Activated CD4-positive, CD25-positive, alpha-beta regulatory T cell treated with anti-CD3 and anti-CD28 coated beads, Interleukin-2, amount 50 U/mL, for 72 hours (primary cell): Measurements from ENCODE around the gene FBXO4.
"Not testable (repeated sequence)": the region's sequence is repeated elsewhere in the genome, so short reads cannot be mapped to it uniquely, and the experiment has no call there.

ENCODE experiments used
- DNase-seq: peaks from one replicate; pipeline ENCODE4 v3.0.0; 2021

Gene FBXO4

DNA sequence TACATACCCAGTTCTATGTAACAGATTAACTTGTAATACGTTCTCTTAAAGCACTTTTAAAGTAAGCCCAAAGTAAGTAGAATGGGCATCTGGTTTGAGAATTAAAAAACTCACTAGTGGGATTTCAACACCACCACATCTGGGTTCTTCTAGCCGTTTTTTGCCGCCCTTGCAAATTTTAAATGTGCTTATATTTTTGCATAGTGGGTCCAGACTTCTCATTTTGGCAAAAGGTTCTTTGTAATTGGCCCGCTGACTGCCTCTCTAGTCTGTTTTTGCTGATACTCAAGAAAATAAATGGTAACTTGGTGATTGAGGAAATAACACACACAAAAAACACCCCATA, 582 bp upstream of the FBXO4 start:
- no peak for DNase-seq

DNA sequence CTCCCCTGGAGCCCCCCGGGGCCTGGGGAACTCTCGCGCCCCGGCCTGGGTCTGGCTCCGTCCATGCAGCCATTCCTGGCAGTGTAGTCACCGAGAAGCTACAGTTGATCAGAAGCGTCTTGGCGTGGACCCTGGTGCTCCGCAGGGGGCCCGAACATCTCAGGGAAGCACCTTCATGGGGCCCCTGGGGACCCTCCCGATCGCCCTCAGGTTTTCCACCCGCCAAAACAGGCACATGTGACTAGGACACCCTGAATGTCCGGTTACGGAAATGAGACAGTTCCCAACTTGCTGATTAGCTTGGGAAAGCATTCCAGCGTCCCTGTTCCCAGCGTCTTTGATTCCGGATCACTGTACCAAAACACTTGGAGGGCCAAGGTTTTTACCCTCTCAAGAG, 472 bp downstream of the FBXO4 start:
- DNase-seq = no peak

DNA sequence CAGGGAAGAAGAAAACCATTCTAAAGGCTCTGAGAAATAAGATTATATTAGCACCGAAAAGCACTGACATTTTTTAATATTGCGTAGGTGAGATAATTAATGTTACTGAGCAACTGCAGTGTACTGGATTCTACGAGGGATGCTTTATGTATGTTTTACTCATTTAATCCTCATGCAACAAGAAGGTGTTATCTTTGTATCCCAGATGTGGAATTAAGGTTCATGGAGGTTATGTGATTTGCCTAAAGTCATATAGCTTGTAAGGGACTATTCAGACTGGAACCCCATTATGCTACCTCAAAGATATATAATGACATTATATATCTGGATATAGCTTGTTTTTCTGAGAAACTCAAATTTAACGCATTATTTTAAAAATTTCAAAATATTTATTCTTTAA, 2.5 kb downstream of the FBXO4 start:
- no peak for DNase-seq

DNA sequence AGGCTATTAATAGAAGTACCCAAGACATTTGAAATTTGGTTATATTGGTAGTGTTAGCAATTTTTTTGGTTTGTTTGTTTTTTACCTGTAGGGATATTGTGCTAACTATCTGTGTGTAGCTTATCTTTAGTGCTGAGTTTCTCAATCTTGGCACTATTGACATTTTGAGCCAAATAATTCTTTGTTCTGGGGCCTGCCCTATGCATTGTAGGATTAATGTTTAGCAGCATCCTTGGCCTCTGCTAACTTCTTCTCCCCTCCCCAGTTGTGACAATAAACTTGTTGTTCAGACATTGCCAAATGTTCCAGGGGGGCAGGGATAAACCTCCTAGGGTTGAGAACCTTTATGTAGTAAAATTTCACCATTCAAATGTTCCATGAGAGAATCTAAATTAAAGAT, 4.0 kb downstream of the FBXO4 start:
- DNase-seq = no peak

DNA sequence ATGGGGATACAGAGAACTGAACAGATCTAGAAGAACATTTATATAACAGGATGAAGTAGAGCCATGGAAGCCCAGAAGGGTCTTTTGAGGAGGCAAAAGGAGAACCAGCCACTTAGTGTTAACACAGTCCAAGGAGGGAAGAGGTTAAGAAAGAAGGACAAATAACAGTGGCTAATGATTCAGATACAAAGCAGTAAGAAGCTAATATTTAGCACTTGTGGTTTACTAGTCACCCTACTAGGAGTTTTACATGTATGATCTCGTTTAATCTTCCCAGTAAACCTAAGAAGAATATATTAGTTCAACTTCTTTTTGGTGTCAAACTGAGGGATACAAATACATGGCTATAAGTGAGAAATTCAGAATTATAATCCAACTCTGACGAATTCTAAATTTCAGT, 7.7 kb downstream of the FBXO4 start:
- DNase-seq = no peak

DNA sequence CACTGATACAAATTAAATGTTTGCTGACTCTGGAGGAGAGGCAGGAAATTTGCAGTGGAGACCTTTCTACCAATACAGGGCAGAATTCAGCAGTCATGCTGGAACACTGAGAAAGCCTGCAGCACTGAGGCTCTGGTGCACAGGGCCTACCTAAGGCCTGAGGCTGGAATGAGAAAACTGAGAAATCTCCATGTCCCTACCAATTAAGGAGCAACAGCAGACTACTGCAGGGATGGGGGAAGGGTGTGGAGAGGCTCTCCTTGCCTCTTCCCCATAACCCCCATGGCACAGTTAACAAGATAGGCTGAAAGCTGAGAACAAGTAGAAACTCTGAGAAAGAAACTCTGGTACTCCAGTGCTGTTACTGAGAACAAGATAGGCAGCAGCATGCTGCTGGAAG, 10.5 kb downstream of the FBXO4 start:
- DNase-seq = no peak

DNA sequence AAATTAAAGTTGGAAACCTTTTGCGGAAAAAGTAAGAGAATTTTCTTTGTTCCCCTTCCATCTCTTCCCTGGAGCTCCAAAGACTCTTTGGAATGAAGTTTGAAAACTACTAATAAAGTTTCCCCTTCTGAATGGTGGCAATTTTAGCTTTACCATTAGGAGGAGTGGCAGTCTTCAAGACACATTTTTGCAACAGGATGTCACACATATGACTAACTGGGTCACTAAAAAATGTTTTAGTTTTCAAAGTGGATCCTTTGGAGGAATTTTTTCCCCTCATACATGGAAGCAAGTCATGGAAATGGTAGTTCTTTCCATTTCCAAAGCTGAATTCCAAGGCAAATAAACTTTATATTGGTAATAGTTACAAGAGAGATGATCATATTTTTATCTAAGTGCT, 15.6 kb downstream of the FBXO4 start:
- DNase-seq = no peak

DNA sequence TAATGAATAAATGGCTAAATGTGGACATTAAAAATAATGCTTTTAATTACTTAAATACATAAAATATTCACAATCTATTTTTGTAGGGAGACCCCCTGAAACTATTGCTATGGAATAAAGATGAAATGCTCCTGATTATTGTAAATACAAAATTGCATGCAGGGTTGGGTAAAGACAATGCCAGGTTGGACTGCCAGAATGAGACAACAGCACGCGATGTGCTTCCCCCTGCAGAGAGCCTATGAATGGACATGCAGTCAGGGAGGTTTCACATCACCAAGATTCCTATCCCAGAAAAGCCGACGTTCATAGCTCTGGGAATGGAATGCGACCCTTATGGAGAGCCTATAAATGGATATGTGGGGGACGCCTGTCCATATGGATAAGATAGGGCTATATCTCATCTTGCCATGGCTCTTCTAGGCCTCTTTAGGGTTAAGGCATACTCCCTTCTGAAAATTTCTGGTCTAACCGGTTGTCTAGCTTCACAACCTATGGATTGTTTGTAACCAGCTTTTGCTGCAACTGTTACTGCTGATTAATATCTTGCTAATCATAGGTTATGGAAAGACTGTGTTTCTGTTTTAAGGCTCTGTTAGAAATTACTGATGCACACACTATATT, 20.4 kb downstream of the FBXO4 start:
- DNase-seq = not testable (repeated sequence)

DNA sequence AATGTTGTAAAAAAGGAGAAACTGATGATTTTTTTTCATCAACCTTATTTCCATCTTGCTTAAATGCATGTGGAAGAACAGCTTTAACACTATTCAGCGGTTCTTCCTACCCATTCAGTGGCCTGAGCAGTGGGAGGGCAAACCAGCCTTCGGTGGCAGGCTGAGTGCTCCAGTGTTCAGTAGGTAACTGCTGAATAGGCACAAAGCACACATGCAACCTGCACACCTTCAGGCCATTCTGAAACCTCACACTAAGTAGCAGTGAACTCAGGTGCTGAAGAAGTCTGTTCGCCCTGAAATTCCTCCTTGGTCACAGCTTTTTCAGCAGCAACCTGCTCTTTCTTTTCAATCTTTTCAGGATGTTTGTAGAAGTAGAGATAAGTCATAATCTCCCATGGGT, 26.1 kb downstream of the FBXO4 start:
- DNase-seq = no peak

DNA sequence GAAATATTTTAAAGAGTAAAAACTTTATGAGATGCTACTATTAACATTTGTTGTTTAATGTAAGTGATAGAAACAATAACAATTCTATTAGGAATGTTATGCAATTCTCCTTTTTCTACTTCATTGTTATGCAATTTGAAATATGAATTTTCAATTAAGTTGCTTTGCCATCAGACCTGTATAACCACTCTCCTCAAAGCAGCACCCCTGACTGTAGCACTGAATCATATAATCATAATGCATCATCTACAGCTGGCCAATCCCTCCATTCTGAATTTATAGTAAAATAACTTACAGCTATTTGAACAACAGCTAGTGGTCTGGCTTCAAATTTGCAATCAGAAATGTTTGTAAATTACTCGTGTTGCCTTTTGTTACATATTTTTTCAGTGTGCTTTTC, 29.2 kb downstream of the FBXO4 start:
- no peak for DNase-seq

DNA sequence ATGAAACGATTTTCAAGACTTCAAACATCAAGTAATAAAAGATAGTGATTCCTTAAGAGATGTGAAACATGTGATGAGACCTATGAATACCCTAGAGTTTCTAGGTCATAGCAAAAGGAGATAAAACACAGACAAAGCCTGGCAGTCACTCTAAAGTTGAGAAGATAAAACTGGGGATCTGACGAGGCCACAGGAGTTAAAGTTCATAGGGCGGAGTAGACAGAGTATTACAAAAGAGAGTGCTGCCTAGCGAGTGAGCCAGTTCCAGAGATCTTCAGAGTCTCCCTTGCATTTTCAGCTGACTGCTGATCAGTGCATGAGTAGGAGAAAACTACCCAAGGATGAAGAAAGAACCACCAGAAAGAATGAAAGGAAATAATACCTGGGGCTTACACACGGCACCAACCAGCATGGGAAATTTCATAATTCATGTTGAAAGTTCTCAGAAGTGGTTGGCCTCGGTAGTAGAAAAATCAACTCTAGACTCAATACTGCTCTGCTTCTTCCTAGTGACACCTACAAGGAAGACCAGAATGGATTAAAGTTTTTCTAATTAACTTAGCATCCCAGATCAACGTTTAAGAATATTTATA, 30.4 kb downstream of the FBXO4 start:
- DNase-seq = no peak

DNA sequence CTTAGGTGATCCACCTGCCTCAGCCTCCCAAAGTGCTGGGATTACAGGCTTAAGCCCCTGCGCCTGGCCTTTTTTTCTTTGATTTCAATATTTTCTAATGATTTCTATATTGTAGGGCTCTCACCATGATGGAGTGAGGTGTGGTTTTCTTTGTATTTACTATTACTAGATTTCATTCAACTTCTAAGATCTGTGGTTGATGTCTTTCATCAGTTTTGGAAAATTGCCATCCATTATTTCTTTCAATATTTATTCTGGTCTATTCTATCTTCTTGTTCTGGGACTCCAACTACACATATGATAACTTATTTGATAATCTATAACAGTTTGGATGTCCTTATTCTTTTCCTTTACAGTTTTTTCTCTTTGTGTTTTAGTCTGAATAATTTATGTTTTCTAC, 31.9 kb downstream of the FBXO4 start:
- DNase-seq = no peak

DNA sequence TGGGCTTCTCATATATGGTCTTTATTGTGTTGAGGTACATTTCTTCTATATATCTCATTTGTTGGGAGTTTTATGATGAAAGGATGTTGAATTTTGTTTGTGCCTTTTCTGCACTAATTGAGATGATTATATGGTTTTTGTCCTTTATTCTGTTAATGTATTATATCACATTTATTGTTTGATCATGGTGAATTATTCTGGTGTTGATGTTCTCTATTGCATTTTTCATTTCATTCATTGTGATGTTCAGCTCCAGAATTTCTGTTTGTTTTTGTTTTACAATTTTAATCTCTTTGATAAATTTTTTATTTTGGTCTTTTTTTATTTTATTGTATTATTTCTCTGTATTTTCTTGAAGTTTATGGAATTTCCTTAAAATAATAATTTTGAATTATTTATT, 35.4 kb downstream of the FBXO4 start:
- no peak for DNase-seq

DNA sequence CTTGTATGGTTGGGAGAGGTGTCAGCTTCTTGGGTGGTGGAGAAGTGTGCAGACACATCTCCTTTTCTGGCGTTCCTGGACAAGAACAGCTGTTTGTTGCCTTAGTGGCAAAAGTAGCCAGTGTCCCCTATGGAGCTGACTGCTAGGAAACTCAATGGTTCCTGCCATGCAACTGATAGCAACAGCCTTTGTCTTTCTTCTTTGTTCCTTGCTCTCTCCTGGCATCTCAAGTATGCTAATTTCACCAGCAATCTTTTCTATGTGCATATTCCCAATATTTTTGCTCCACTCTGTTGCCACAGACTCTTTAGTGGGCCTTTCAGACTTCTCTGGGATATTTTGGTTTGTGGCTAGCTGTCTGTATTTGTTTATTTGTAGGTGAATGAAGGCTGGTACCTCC, 36.7 kb downstream of the FBXO4 start:
- no peak for DNase-seq

DNA sequence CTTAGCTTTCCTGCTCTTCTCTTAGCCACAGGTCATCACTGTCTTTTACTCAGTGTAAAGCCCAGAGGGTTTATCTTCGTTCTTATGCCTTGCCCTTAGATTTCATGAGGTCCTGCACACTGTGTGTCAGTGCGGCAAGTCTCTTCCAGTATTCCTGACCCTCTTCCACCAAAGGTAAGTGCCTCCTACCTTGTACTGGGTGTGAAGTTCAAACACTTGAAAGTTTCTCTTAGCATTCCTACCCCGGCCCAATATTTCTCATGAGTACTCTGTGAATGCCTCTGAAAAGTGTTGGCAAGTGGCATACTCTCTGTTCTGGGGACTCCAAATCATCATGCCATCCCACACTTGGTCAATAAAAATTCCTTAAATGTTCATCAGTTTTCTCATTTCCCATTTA, 37.4 kb downstream of the FBXO4 start:
- no peak for DNase-seq

DNA sequence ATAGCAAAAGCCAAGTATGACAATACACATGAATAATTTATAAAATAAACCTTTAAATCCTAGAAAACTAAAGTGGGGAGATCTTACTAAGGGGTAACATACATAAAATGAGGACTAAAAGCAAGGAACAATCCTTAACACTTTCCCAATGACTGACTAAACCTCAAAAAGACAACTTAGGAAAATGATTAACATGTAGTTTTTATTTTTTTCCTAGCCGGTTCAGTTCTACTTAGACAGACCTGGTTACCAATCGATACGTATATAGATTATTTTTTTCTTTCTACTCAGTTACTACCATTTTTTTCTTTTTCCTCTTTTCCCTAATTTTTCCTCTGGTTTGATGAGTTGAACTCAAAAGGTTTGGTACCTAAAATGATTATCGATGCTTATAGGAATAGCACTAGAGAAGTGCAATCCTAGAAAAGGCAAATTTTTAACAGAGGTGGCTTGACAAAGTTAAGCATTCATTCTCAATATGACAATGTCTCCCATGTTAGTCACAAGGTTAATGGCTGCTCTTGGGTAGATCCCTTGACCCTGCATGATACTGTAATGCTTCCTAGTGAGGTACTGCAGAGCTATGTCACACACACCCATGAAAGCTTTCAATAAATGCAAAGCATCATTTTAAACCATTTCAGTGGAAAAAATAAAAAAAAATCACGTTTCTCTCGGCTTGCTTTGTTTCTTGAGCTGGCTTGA, 41.5 kb downstream of the FBXO4 start:
- DNase-seq = no peak

DNA sequence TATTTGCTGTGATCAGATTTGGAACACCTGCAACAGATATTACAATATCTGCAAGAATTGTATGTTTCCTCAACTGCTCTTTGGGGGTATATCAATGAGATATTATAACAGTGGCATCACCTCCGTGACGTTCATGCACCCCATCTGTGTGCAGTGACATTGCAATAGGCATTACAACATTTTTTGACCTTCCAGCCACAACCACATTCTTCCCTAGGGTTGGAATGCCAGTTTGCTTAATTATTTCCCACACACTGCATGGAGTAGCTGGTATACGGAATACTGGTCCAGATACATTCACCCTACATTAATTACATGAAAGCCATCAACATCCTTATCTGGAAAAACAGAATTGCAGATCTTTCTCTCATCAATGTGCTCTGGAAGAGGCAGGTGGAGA, 42.3 kb downstream of the FBXO4 start:
- DNase-seq = no peak

DNA sequence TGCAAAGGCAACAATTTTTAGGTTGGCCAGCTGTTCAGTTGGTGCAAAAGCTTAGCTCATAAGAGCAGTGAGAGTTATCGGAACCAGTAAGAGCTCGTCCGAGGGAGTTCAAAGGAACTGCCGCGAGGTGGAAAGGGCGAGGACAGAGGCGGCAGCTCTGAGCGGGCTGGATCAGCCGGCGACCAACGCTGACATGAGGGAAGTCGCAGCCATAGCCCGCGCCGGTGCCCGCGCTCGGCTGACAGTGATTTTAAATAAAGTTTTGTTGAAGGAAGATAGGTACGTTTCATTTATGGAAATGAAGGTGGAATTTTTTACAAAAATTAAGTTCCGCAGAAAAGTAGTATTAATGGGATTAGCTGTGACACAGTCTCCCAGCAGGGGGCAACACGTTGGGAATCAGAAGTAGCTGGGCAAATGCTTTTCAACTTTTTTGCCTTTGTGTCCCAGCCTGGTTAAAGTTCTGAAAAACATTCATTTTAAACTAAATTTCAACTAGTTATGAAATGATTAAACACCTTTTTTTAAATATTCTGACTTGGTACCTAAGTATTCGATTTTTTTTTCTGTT, 43.2 kb downstream of the FBXO4 start:
- no peak for DNase-seq

DNA sequence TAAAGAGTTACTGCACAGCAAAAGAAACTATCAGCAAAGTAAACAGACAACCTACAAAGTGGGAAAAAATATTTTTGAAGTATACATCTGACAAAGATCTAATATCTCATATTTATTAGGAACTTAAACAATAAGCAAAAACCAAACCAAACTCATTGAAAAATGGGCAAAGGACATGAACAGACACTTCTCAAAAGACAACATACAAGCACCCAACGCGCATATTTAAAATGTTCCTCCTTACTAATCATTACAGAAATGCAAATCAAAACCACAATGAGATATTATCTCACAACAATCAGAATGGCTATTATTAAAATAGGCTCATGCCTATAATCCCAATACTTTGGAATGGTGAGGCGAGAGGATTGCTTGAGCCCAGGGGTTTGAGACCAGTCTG, 48.0 kb downstream of the FBXO4 start:
- DNase-seq = no peak

DNA sequence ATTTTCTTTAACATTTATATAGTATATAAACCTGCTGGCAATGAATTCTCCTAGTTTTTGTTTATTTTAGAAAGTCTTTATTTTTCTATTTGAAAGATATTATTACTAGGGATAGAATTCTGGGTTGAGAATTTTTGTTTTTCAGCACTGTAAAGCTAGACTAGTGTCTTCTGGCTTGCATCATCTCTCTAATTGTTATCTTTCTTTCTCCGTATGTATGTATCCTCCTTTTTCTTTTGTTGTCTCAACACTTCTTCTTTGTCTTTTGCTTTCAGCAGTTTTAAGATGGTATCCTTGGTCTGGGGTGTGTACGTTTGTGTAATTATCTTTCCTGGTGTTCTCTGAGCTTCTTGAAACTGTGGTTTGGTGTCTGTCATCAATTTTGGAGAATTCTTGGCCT, 48.8 kb downstream of the FBXO4 start:
- DNase-seq = no peak

DNA sequence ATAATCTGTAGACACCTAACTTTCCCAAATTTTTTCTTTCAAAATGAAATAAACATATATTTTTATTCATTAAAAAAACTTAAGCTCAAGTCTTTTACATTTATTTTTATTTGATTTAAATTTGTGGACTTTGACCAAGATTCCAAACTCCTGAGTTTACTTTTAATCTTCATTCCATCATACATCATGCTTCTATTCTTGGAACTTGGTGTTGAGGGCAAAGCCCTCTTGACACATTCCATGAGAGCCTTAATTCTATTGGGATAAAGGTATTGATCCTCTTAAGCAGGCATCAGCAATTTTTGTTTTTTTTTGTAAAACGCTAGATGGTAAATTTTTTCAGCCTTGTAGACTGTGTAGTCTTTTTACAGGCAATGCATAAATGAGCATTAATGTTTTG, 53.6 kb downstream of the FBXO4 start:
- DNase-seq = no peak

DNA sequence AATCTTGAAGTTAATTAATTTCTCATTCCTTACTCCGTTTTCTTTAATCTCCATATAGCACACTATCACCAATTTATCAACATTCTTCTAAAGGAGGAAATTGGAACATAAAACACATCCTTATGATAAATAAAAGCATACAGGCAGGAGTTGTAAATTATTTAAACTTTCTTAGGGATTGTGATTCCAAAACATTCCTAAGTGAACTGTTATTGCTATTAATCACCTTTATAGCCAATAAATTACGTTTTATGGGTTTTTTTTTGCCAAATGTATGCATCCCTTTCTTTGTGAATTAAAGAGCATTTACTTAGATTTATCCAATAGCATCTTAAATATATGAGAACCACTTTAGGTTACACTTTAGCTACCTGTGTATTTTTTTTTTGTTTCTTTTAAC, 55.3 kb downstream of the FBXO4 start:
- no peak for DNase-seq

DNA sequence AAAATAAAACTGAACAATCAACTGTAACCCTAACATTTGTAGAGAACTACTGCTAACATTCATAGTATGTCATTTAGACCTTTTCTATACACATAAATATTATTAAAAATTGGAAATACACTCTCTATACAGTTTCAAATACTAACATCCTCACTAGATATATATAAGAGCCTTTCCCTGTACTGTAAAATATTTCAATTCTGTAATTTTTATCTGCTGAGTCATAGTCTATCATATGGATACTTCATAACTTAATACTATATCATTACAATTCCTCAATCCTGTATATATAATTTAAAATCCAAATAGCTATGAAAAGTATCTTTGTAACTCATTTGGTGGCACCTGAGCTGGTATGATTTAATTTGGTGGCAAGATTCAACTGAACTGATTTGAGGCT, 55.8 kb downstream of the FBXO4 start:
- no peak for DNase-seq

DNA sequence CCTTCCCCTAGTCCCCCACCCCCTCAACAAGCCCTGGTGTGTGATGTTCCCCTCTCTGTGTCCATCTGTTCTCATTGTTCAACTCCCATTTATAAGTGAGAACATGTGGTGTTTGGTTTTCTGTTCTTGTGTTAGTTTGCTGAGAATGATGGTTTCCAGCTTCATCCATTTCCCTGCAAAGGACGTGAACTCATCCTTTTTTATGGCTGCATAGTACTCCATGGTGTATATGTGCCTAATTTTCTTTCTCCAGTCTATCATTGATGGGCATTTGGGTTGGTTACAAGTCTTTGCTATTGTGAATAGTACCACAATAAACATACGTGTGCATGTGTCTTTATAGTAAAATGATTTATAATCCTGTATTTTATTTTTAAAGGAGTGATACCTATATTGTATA, 57.8 kb downstream of the FBXO4 start:
- not testable (repeated sequence) for DNase-seq

DNA sequence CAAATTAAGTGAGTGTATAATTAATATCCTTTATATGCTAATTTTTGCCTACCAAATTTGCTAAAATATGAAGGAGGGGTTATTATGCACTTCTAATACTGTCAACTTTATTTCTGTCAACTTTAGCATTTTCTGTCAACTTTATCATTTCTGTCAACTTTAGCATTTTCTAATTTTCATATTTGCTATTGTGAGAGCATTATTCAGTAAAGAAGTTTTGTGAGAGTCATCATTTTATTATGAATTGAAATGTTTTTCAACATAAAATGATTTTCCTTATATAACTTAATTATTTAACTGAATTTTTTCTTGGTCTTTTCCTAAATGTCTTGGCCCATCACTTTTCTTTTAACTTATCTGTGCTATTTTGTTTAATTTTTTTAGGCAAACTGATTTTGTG, 58.2 kb downstream of the FBXO4 start:
- no peak for DNase-seq
